Left renal cortex interstitium (tissue), 4 donors: ENCODE results near the gene FKBP1A. TPM values are rescaled to one million over a fixed set of nuclear protein-coding genes. Genes with fewer than 3 reads are reported as not detected.
"Not testable (repeated sequence)": the region's sequence is repeated elsewhere in the genome, so short reads cannot be mapped to it uniquely, and the experiment has no call there.

Source experiments
- DNase-seq, 4 donors: peaks; one replicate each; pipeline ENCODE4 v3.0.0-alpha.2; 2013; ENCODE audit warnings: low read depth in 4 of 4, low spot score in 2 of 4, missing footprints in 1 of 4
- polyA plus RNA-seq, 4 donors: library from polyadenylated mRNA; unstranded; fragments of 120-200 nt; gene quantifications; one replicate each; pipeline ENCODE4 v1.2.1, GENCODE V29; 2013; ENCODE audit not compliant: insufficient read length in 4 of 4

The FKBP1A gene
- polyA plus RNA-seq, 4 donors: 329 to 396 (median 350) TPM

GRCh38 chr20:1417790-1418189, 24.9 kb upstream of the FKBP1A start:
- DNase-seq: no peak

- no peak for DNase-seq
Measured at GRCh38 chr20:1417273-1417672, 24.4 kb upstream of the FKBP1A start.

DNA sequence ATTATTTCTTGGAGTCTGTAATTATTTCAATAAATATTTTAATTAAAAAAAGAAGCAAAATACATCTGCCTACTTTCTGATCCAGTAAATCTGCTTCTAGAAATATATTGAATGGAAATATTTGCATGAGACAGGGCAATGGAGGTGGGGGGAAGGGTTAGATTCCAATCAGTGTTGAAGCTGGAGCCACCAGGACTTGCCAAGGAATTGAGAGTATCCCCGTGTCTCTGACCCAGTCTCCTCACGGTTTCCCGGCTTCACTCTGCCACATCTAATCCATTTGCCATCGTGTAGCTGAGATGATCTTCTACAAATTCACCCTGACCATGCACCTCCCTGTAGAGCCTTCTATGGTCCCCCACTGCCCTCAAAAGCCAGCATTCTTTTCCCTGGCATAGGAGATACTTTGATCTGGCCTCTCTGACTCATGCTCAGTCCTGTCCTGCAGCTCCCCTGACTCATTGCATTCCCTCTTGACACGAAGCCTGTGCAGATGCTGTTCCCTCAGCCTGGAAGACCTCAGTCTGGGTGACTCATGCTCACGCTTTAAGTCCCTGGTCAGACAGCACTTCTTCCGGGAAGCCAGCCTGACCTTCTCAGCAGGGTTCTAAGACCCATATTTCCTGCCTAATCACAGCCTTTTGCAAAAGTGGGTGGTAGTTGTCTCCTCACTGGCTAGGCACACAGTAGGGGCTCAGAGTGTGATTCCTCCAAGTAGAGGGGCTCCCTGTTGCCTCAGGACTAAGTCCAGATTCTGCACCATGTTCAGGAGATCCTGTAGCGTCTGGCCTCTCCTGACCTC, 23.0 kb upstream of the FKBP1A start:
- DNase-seq: no peak

DNA sequence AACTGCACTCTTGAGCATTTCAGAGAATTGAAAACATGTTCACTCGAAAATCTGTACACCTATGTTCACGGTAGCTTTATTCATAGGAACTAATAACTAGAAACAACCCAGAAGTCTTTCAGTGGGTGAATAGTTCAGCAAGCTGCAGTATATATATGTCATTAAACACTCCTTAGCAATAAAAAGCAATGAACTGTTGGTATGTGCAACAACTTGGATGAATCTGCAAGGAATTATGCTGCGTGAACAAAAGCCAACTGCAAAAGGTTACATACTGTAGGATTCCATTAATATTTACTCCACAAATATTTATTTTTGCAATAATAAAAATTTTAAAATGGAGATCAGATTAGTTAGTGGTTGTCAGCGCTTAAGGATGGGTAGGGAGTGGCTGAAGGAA, 22.1 kb upstream of the FKBP1A start:
- no peak for DNase-seq

DNA sequence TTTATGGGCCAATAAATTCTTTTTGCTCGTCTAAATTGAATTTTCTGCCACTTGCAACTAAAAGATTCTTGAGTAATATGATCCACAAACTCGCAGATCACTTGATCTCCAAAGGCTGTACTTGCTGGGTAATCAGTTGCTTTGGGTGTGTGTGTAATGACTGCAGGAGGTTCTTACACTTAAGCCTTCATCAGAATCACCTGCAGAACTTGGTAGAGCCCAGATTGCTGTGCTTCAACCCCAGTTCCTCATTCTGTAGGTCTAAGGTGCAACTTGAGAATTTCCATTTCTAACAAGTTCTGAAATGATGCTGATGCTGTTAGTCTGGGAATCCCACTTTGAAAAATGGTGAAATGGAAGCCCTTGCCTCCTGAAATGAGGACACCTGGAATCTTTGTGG, 12.9 kb upstream of the FKBP1A start:
- no peak for DNase-seq

GRCh38 chr20:1403624-1404023, 10.8 kb upstream of the FKBP1A start:
- no peak for DNase-seq

DNA sequence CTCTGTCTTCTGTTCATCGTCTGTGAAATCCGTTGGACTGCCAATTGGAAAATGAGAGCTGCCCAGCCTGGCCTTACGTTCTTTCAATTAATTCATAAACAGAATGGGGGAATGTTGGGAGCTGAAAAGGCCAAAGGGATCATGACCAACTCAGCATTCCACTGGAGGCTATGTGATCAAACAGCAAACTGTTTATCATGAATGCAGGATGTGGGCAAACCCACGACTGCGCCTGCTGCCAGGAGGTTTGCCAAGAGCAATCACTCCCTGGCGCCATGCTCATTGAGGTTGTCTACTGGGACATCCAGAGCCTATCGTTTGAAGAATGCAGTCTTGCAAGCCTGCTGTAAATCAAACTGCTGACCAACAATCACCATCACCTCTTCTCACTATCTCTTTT, 9.3 kb upstream of the FKBP1A start:
- no peak for DNase-seq

DNA sequence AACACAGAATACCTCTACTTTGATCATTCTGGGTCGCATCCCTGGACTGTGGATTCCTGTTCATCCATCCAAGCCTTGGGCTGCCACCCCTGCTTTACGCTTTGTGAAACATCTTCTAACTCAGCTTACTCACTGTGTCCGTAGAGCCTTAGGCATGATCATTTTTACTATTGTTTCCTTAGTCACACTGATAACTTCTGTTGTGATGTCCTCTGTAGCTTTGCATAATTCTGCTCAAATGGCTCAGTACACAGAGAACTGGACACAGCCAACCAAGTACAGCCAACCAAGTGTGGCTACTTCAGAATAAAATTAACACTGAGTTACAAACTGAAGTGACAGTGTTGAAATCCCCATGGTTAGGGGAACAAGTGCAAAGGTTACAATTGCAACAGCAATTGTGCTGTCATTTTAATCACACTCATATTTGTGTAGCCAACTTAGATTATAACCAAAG, 8.6 kb upstream of the FKBP1A start:
- DNase-seq: no peak

- DNase-seq: not testable (repeated sequence)
Measured at GRCh38 chr20:1399678-1400366, 7.0 kb upstream of the FKBP1A start.

GRCh38 chr20:1398185-1398584, 5.3 kb upstream of the FKBP1A start:
- DNase-seq: not testable (repeated sequence)

DNA sequence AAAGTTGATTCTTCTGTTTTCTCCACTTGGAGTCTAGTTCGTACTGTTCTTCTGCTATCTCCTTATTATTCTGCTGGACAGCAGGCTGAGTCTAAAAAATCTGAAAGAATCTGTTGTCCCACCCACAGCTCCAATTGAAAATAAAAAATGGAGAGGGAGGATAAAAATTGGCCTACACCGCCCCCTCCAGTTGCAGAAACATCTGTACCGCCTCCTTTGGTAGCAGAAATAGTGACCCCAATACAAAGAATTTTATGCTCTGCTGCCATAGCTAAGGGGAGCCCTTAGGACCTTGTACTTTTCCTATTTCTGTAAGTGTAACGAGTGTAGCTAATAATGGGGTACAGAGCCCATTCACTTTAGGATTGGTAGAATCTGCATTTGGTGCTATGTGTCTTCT, 4.9 kb upstream of the FKBP1A start:
- DNase-seq: no peak

DNA sequence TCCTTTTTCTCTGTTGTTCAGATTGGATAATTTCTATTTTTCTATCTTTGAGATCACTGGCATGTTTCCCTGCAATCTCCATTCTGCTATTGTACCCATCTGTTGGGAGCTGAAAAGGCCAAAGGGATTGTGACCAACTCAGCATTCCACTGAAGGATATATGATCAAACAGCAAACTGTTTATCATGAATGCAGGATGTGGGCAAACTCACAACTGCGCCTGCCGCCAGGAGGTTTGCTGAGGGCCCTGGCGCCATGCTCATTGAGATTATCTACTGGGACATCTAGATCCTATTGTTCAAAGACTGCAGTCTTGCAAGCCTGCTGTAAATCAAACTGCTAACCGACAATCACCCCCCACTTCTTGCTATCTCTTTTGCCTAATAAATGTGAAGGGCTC, 3.8 kb upstream of the FKBP1A start:
- DNase-seq: no peak

- no peak for DNase-seq
Measured at GRCh38 chr20:1396264-1396663, 3.4 kb upstream of the FKBP1A start.

- no peak for DNase-seq
Measured at GRCh38 chr20:1394686-1395085, 1.8 kb upstream of the FKBP1A start.

DNA sequence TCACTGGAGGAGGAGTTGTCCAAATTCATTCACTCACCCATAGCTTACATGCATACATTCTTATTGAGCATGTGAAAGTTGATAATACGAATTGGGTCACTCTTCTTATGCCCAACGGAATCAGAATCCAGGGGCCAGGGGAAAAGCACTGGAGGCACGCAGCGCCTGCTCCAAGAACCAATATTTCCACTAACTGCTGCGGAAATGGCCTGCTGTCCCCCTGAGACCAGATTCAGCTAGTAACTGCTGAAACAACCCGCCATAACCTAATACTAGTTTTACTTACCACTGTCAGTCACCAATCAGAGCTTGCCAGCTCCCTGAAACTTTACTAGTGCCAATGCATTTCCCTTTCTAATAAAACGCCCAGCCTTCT, 641 bp upstream of the FKBP1A start:
- DNase-seq: no peak

- DNase-seq: no peak
Measured at GRCh38 chr20:1392443-1392692, 486 bp downstream of the FKBP1A start.

GRCh38 chr20:1391640-1392442, 1.0 kb downstream of the FKBP1A start:
- DNase-seq: no peak

GRCh38 chr20:1390581-1391403, 2.1 kb downstream of the FKBP1A start:
- no peak for DNase-seq

GRCh38 chr20:1389703-1390580, 2.9 kb downstream of the FKBP1A start:
- DNase-seq: no peak
